H1 (cell line): ENCODE data around the gene LSM2. TPM values are rescaled to one million over a fixed set of nuclear protein-coding genes. Genes with fewer than 3 reads are reported as not detected.

ENCODE experiments used
- ASH2L ChIP-seq: fragments of 200-600, 300-600 bp; sonication (generic); IDR thresholded peaks from one replicate; pipeline ENCODE4 v1.7.1; 2017; ENCODE audit warnings: low read length
- FOSL1 ChIP-seq: IDR thresholded peaks from 2 replicates; pipeline ENCODE4 v1.6.1; 2011; ENCODE audit warnings: mild to moderate bottlenecking, low read depth, low read length, moderate library complexity; ENCODE audit not compliant: insufficient read depth
- RXRA ChIP-seq: IDR thresholded peaks from 2 replicates; pipeline ENCODE4 v1.6.1; 2011; ENCODE audit warnings: low read depth, mild to moderate bottlenecking, low read length, moderate library complexity; ENCODE audit not compliant: insufficient read depth
- polyA plus RNA-seq, 7 experiments: library from polyadenylated mRNA; depleted of rRNA in 3 of 7; stranded (reverse) in 5 of 7; unstranded in 2 of 7; fragments of >200 nt in 5 of 7; fragments of 200-250 nt in 2 of 7; gene quantifications; 1 replicate in 5 of 7; 2 replicates in 1 of 7; 4 replicates in 1 of 7; pipeline versions ENCODE4 v1.2.1 to v1.2.3, GENCODE V29; 2011 to 2013; ENCODE audit warnings: missing spikeins in 2 of 7, mixed read lengths in 2 of 7
- total RNA-seq: library from RNA; stranded (reverse); fragmentation: NEBNext Ultra II Directional; extraction: Animal tissue kit (Norgen Biotek cat#: 25700); gene quantifications from 2 replicates; pipeline ENCODE4 v1.2.1, GENCODE V29; 2021

The LSM2 gene
- total and polyA plus RNA-seq, 2 of the 8 experiments (the other 6 are each of a cell fraction or from before 2014, with no cell fraction given) = 127 to 168 TPM

DNA sequence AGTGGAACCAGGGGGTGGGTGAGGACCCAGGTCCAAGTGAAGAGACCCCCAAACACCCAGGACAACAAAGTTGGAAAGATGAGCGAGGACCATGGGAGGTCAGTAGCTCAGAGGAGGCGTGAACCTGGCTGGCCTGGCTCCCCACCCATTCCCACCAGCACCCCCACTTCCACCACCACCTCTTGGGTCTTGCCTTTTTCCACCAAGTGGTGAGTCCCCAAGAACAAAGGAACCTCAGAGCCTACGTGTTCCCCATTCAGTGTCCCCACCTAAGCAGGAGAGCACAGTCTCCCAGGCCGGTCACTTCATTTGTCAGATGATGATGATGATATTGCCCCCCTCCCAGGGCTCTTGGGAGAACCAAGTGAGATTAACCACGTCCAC is 29.1 kb downstream of the LSM2 start (continued):
- no peak for TF ChIP-seq FOSL1
- TF ChIP-seq ASH2L = no peak
- TF ChIP-seq RXRA = no peak
